Uterus (tissue), 4 donors: ENCODE measurements around the gene MXD4. TPM values are rescaled to one million over a fixed set of nuclear protein-coding genes. Genes with fewer than 3 reads are reported as not detected.
A peak's percentile ranks its signal among the peaks of the same experiment; 100 is the strongest.

Experiments used
- DNase-seq, 2 donors: peaks; one replicate each; pipeline ENCODE4 v3.0.0-alpha.2; 2019 to 2020
- H3K27ac ChIP-seq, 2 donors: fragments of 200-600 bp; sonication (generic); 1 replicate in 1 of 2; 2 replicates in 1 of 2; pipeline ENCODE4 v1.5.1; 2016 to 2018
- H3K27me3 ChIP-seq, 2 donors: fragments of 200-600 bp; sonication (generic); one replicate each; pipeline ENCODE4 v1.5.1; 2018 to 2019; ENCODE audit warnings: control low read depth in 1 of 2
- H3K36me3 ChIP-seq, 2 donors: fragments of 200-600 bp; sonication (generic); one replicate each; pipeline ENCODE4 v1.5.1; 2019; ENCODE audit warnings: control low read depth in 1 of 2
- H3K4me1 ChIP-seq, 2 donors: fragments of 200-600 bp; sonication (generic); one replicate each; pipeline ENCODE4 v1.5.1; 2018 to 2019; ENCODE audit warnings: control low read depth in 1 of 2
- H3K4me3 ChIP-seq, 2 donors: fragments of 200-600 bp; sonication (generic); 1 replicate in 1 of 2; 2 replicates in 1 of 2; pipeline ENCODE4 v1.5.1; 2018 to 2019; ENCODE audit warnings: mild to moderate bottlenecking in 1 of 2
- H3K9me3 ChIP-seq, 2 donors: fragments of 200-600 bp; sonication (generic); one replicate each; pipeline ENCODE4 v1.5.1; 2019; ENCODE audit warnings: control low read depth in 1 of 2
- CTCF ChIP-seq, 4 experiments: fragments of 200-600 bp in 2 of 4; fragments of 450-650 bp in 2 of 4; sonication (generic) in 2 of 4; IDR thresholded peaks; one replicate each; pipeline ENCODE4 v1.5.1; 2016 to 2019; ENCODE audit warnings: antibody characterized with exemption in 4 of 4, mild to moderate bottlenecking in 2 of 4, moderate library complexity in 1 of 4
- POLR2A ChIP-seq, 2 donors: fragments of 450-650 bp; IDR thresholded peaks; one replicate each; pipeline ENCODE4 v1.6.1; 2016; ENCODE audit warnings: antibody characterized with exemption in 2 of 2, mild to moderate bottlenecking in 1 of 2, moderate library complexity in 1 of 2
- intact Hi-C: fragments of 100-400 bp; cut with DNase I; formaldehyde crosslinking; loops from one replicate; pipeline ENCODE4 v1.15.1; 2023; ENCODE audit warnings: low total_unique reads
- total RNA-seq, 4 donors: library from RNA; depleted of rRNA in 3 of 4; stranded (reverse); fragments of >200 nt in 3 of 4; gene quantifications; one replicate each; pipeline versions ENCODE4 v1.1.0 to v1.2.4, GENCODE V29; 2014 to 2023
- donor health status: DM: yes; HTN: yes; CAD: no.

The MXD4 gene
- total RNA-seq, 4 donors from 2014 or later = 15.4 to 53.1 (median 31.8) TPM

GRCh38 chr4:2268357-2269205 is 6.7 kb upstream of the MXD4 start:
- DNase-seq = no peak
- Histone ChIP-seq H3K36me3 (no peaks in the 10 kb centered on the region), H3K27me3 (no peaks in the 10 kb centered on the region), H3K4me1 (peaks cover 0 to 11% of the 10 kb centered on the region in 2 donors), H3K27ac (no peak overlapping the region), H3K9me3 (no peaks in the 10 kb centered on the region), H3K4me3 (no peak overlapping the region)
- intact Hi-C loops = loop anchor here (10.0 kb wide), 1 partner anchor 136 kb away; no protein-coding TSS in a partner anchor
- TF ChIP-seq POLR2A (IDR thresholded peaks at IDR 0.05) (no peak), CTCF (IDR thresholded peaks at IDR 0.05) (no peak)

- Histone ChIP-seq H3K9me3 (no peaks in the 10 kb centered on the region), H3K36me3 (no peaks in the 10 kb centered on the region), H3K4me1 (peaks cover 0 to 11% of the 10 kb centered on the region in 2 donors), H3K27me3 (no peaks in the 10 kb centered on the region), H3K4me3 (no peak overlapping the region), H3K27ac (no peak overlapping the region)
- no peak for DNase-seq
- TF ChIP-seq POLR2A (IDR thresholded peaks at IDR 0.05) = no peak
- no peak for TF ChIP-seq CTCF (IDR thresholded peaks at IDR 0.05)
- intact Hi-C loops = loop anchor here (10.0 kb wide), 1 partner anchor 137 kb away; no protein-coding TSS in a partner anchor
Measured at GRCh38 chr4:2267841-2268240, 5.9 kb upstream of the MXD4 start.

- intact Hi-C loops = loop anchor here (10.0 kb wide), 1 partner anchor 137 kb away; no protein-coding TSS in a partner anchor
- Histone ChIP-seq H3K36me3 (no peaks in the 10 kb centered on the region), H3K4me1 (peaks cover 0 to 11% of the 10 kb centered on the region in 2 donors), H3K27me3 (no peaks in the 10 kb centered on the region), H3K27ac (peak overlapping the region in 1 of 2 donors; percentile 64), H3K9me3 (no peaks in the 10 kb centered on the region), H3K4me3 (no peak overlapping the region)
- DNase-seq = no peak
- TF ChIP-seq CTCF (IDR thresholded peaks at IDR 0.05) = no peak
- no peak for TF ChIP-seq POLR2A (IDR thresholded peaks at IDR 0.05)
Measured at GRCh38 chr4:2267320-2267811, 5.5 kb upstream of the MXD4 start.

GRCh38 chr4:2266821-2267220 is 4.9 kb upstream of the MXD4 start:
- TF ChIP-seq CTCF (IDR thresholded peaks at IDR 0.05) = no peak
- TF ChIP-seq POLR2A (IDR thresholded peaks at IDR 0.05) = no peak
- peak overlapping the region in 1 of 2 donors; percentile 64 for H3K27ac ChIP-seq
- H3K27me3 ChIP-seq = no peaks in the 10 kb centered on the region
- H3K4me1 ChIP-seq = peaks cover 0 to 11% of the 10 kb centered on the region in 2 donors
- H3K36me3 ChIP-seq = no peaks in the 10 kb centered on the region
- no peak for DNase-seq
- intact Hi-C loops = loop anchor here (10.0 kb wide), 1 partner anchor 138 kb away; no protein-coding TSS in a partner anchor
- no peaks in the 10 kb centered on the region for H3K9me3 ChIP-seq
- H3K4me3 ChIP-seq = no peak overlapping the region

GRCh38 chr4:2266181-2266580 is 4.3 kb upstream of the MXD4 start:
- peaks cover 0 to 11% of the 10 kb centered on the region in 2 donors for H3K4me1 ChIP-seq
- no peak overlapping the region for H3K4me3 ChIP-seq
- H3K36me3 ChIP-seq = no peaks in the 10 kb centered on the region

More at GRCh38 chr4:2266181-2266580, 4.3 kb upstream of the MXD4 start:
- peak overlapping the region; percentile 31 to 64 for H3K27ac ChIP-seq
- no peaks in the 10 kb centered on the region for H3K9me3 ChIP-seq
- intact Hi-C loops = loop anchor here (10.0 kb wide), 1 partner anchor 139 kb away; no protein-coding TSS in a partner anchor
- peak; percentile 54 to 77 for DNase-seq
- TF ChIP-seq CTCF (IDR thresholded peaks at IDR 0.05) = no peak
- TF ChIP-seq POLR2A (IDR thresholded peaks at IDR 0.05) = no peak
- no peaks in the 10 kb centered on the region for H3K27me3 ChIP-seq
